ENCODE measurements around the gene MAGEE1. TPM values are rescaled to one million over a fixed set of nuclear protein-coding genes. Genes with fewer than 3 reads are reported as not detected.

Gene MAGEE1
- 0.97 and 1.2 TPM in 2 replicates for total RNA-seq

GRCh38 chrX:76427560-76428242 lies at the start of gene MAGEE1:
Gene MAGEE1 (plus strand): TSS chrX:76427710. CDS start chrX:76427931, 221 bp downstream.

